NCI-H2171 (cell line): Measurements from ENCODE around the gene PKM.
"Not testable (repeated sequence)": the region's sequence is repeated elsewhere in the genome, so short reads cannot be mapped to it uniquely, and the experiment has no call there.

Experiments used
- DNase-seq: peaks from one replicate; lab custom pipeline; 2025; lab: John Stamatoyannopoulos, UW

Gene PKM

GRCh38 chr15:72176159-72176558 is 54.8 kb downstream of the PKM start:
- DNase-seq: no peak

DNA sequence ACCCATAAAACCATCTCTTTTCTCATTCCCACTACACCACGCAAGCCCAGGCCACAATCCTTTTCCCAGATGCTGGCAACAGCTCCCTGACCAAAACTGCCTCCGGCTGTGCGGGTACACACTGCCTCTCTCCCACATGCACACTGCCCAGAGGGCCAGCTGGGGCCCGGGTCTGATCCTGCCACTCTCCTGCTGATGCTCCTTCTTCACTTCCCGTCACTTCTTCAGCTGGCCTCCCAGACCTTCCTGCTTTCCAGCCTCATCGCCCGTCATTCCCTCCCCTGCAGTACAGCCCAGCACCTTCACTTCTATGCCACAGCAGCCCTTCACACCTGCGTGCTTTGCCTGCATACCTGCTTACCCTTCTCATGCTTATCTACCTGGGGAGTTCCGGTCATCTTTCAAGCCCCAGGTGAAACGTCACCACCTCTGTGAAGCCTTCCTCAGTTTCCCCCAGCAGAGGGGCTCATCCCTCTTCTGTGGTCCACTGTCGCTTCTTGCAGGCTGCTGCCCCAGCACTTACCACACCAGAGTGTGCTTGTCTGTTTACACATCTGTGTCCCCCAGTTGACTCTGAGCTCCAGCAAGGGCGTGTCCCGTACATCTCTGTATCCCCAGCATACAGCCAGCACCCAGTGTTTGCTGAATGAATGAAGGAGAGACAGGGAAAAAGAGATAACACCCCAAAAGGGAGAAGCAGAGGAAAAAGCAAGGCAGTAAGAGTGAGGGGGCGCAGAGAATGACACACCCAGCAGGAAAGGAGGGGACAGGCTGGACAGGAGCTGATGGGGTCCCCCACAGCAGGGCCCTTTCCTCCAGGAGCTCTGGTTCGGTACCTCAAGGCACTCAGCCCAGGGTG is 55.6 kb downstream of the PKM start:
- DNase-seq: no peak

DNA sequence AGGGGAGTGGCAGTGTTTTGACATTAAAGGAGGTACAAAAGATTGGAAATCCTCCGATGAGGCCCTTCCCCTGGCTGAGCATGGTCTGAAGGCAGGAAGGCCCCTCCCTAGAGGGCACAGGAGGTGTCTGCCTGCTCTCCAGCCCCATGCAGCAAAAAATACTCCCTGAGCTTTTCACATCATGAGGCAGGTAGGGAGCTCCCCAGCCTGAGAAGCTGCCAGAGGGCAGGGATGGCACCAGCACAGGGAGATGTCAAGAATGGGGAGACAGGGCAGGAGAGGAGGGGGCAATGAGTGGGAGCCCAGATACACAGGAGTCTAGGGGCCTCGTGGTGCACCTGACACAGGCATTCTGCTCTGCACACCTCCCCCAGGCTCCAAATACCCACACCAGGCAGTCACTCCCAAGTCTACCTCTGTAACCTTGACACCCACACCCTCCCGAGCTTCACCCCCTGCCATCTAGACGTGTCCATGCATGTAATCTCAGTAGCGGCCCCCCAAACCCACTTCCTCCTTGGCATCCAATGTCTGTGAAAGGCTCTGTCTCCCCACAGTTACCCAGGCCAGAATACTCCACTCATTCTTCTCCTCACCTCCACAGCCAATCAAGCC is 56.3 kb downstream of the PKM start:
- no peak for DNase-seq

DNA sequence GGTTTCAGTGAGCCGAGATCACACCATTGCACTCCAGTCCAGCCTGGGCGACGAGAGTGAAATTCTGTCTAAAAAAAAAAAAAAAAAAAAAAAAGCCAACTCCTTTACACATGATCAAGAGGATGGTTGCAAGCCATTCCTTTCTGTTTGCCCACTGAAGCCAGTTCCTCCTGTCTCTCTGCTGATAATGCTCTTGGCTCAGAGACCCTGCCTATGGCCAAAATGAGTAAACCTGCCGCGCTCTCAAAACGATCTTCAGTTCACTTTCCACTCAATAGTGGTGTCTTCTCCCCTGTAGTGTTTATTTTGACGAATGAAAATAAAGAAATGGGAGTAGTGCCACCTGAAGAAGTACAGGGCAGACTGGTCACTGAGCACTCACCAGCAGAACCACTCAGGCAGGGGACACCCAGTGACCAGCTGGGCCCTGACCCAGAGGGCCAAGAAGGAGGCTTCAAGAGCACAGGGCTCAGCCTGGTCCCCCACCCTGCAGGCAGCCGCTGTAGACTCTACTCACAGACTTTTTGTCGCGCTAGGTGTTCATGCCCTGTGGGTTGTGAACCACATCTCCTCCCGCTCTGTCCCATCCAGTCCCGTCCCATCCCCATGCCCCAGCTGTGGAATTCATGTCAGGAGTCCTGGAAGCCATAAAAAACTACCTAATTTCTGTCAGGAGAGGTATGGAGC is 57.0 kb downstream of the PKM start:
- DNase-seq: no peak

DNA sequence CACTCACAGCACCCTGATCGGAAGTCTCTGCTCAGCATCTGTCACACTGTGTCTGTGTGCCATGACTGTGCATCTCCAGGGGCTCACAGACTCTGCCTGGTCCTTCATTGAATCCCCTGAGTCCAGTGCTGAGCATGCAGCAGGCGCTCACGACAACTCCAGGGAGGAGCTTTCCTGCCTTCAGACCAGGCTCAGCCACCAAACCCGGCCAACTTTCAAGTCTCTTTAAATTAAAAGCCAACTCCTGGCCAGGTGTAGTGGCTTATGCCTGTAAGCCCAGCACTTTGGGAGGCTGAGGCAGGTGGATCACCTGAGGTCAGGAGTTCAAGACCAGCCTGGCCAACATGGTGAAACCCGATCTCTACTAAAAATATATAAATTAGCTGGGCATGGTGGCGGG is 57.6 kb downstream of the PKM start:
- DNase-seq: no peak

DNA sequence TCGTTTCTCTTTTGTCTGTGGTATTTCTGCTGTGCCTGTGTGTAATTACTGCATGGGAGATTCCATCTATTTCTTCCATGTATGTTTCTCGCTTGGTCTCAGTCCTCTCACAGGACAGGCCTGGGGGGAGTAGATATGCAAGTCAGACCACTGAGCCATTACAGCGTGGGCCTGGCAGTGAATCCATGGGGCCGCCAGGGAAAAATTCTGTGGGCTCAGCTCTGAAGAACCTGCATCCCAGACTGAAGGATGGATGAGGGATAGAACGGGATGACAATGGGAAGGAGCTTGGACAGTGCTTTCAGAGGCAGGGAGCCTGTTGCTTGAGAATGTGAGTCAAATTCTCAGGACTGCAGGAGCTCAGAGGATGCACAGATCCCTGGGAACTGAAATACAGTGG is 58.2 kb downstream of the PKM start:
- DNase-seq: no peak

- DNase-seq: not testable (repeated sequence)
Observed at GRCh38 chr15:72171978-72172377, 59.0 kb downstream of the PKM start.

GRCh38 chr15:72170691-72171090 is 60.3 kb downstream of the PKM start:
- DNase-seq: no peak

GRCh38 chr15:72169921-72170611 is 60.9 kb downstream of the PKM start:
- DNase-seq: no peak

DNA sequence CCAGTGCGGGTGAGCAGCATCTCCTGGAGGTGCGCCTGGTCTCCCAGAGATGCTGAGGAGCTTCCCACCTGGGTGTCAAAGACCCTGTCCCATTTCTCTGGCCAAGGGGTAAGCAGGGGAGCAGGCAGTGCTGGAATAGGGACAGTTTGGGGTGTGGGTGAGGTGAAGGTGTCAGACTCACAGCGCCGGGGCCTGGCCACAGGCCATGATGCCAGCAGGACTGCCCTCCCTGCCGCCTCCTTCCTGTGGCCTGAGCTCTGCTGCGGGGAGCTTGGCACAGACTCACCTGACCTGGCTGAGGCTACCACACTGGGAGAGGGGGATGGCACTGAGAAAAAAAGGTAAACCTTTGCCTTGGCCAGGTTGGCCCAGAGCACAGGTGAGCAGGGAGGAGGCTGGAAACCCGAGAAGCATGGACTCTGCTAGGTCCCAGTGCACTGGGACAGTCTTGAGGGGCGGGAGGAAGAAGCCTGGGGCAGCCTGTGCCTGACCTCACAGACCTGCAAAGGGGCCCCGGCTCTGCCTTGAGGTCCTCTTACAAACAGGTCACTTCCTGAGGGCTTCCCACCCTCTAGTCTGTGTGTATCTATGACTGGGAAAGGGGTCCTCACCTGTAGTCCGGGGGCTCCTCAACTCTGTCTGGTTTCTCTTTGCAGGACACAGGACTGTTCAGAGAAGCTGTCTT is 61.6 kb downstream of the PKM start:
- DNase-seq: no peak

DNA sequence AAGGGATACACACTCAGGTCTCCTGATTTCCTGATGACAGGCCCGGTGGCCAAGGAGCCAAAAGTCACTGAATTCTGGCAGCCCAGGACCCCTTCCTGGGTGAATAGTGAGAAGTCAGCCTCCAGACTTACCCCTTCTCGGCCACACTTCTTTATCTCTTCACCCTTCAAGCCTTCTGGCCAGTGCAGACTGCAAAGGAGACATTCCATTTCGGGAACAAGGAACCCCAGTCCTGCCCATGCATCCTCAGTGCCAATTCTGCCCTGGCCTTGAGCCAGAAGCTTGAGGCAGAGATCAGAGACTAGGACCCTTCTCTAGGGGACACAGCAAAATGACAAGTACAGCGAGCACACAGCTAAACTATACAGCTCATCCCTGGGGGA is 62.2 kb downstream of the PKM start:
- DNase-seq: no peak

GRCh38 chr15:72168131-72168807 is 62.7 kb downstream of the PKM start:
- no peak for DNase-seq

DNA sequence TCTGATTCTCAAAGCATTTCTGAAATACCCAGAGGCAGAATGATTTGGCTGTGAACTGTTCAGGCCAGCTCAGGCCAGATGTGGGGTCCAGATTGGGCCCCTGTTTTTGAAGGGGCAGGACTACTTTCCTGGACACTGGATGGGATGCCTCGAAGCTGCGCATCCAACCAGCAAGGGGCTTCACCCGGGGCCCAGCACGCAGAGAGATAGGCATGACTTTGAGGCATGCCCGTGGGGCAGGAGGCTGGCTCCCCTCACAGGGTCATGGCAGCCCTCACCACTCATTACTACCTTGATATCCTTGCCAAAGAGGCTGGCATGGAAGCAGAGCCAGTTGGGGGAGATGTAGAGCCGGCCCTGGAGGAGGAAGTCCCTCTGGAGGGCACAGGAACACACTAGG is 63.5 kb downstream of the PKM start:
- no peak for DNase-seq

DNA sequence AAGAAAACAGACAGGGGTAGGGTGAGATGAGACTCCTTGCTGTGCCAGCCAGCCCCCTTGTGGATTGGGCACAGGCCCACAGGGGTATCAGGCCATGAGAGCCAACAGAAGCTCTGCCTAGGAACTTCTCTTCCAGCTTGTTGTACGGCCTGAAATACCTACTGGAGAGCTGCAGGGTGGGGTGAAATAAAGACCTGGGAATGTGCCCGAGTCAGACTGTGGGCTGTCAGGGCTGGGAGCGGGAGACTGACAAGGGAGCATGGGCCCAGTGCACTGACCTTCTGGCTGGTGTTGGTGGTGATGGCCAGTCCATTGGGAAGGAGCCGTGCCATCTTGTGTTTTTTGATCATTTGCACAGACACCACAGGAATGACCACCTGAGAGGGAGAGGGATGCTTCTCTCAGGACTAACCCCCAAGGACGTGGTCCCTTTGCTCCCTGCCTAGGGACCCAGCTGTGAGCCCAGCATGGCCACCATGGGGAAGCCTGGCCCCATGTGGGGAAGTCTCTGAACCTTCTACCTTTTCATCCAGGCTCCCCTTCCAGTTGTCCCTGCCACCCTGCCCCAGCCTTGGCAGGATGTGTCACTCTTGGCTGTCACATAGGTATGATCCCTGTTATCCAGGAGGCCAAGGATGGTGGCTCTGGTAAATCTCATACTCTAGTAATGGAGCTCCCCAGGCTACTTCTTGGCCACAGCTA is 64.1 kb downstream of the PKM start:
- no peak for DNase-seq

GRCh38 chr15:72163719-72164118 is 67.3 kb downstream of the PKM start:
- DNase-seq: no peak

DNA sequence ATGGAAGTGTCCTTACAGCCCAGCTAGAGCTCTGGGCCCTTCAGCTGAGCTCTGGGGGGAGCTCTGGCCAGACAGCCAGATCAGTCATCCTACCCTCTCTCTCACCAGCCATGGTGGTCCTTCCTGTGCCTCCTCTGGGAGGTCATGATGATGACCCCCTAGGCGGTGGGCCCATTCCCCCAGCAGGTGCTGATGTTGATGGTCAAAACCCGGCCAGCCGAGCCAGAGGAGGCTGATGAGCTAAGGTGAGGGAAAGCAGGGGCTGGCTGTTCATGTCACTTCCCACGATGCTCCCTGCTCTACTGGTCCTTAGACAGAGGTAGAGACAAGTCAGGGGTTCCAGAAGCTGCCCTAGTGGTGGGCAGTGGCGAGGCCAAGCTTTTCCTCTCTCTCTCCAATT is 68.4 kb downstream of the PKM start:
- no peak for DNase-seq

DNA sequence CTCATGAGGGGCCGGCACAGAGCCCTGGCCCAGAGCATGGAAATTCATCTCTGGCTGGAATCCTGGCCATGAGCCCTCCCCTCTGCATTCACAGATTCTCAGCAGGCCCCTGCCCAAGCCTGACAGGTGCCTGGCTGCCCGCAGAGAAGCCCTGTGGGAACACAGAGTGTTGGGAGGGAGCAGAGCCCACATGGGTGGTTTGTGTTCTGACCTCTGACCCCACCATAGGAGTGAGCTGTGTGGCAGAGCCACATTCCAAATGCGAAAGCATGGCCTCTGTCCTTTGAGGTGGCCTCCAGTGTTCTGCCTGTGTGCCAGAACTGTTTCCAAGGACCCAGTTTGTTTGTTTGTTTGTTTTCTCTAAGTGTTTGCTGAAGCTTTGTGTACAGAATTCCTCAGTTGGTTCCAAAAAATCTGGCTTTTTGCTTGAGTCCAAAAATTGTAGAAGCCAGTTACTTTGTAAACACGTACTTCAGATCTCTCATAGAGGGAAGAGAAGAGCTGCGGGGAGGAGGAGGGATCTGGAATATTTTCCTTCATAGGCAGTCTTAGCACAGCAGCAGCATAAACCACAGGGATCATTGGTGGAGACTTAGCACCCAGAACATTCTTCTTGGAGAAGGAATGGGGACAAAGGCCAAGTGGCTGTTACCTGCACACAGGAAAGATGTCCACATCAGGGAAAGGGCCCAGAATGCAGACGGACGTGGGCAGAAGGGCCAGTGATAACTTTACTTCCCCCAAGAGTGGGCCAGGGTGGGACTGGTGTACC is 69.4 kb downstream of the PKM start:
- DNase-seq: no peak

DNA sequence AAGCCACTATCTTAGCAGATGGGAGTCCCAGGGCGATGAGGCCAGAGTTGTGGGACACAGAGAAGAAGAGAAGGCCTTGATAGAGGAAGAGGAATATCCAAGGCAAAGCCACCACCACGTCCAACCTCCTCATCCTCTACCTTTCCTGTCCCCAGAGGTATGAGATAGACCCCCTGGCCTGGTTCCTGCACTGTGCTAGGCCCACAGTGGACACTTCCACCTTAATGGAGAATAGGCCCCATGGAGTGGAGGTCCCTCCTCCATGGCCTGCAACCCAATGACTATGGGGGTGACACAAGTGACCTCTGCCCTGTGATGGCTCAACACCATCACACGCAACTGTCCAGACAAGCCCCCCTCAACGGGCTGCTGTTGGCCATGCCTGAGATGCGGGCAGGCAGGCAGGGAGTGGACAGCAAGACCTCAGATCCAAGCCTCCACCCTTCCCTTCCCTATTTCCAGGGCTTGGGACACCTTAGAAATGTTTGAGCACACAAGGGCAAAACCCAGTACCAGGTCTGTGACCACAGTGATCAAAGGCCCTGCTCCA is 70.2 kb downstream of the PKM start:
- DNase-seq: no peak

DNA sequence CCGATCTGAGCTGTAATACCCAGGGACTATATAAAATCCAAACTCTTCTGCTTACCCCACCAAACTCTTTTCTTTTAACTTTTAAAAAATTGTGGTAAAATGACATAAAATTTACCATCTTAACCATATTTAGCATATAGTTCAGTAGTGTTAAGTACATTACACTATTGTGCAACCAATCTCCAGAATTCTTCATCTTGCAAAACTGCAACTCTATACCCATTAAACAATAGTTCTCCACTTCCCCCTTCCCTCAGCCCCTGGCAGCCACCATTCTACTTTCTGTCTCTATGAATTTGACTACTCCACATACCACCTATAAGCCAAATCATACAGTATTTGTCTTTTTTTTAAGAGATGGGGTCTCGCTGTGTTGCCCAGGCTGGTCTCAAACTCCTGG is 74.1 kb downstream of the PKM start:
- DNase-seq: no peak
